ENCODE measurements around the gene HPSE2.

- TF ChIP-seq POLR2A (IDR thresholded peaks at IDR 0.05; ENCODE audit: low read depth, low read length) (no peak), POLR2AphosphoS5 (IDR thresholded peaks at IDR 0.05; ENCODE audit: low read depth, low read length) (no peak), TAF1 (IDR thresholded peaks at IDR 0.05; ENCODE audit: borderline replicate concordance, low read depth, low read length) (no peak)
Measured at GRCh38 chr10:99042051-99042771, 193.4 kb downstream of the HPSE2 start.
